Measurements from ENCODE around the gene PEPD.

Gene PEPD

GRCh38 chr19:33359581-33359980 is 162.0 kb downstream of the PEPD start:
- DNase-seq (ENCODE audit: low read depth, low spot score): no peak

DNA sequence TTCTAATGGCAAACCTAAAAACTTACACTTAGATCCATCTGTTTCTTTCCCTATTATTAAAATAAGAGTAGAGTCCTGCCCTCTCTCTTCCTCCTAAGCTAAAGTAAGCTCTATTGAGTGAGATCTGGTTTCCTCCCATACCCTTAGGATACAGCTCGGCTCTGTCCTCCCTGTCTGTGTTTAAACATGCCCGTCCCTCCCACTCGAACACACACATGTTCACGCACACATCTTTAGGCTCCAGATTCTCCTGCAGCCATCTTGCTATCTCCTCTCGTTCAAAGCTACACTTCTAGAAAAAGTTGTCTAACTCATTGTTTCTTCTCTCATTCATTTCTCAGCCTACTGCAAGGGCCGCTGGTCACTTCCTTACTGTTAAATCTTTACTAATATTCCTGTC is 163.2 kb downstream of the PEPD start:
- DNase-seq (ENCODE audit: low read depth, low spot score): no peak

DNA sequence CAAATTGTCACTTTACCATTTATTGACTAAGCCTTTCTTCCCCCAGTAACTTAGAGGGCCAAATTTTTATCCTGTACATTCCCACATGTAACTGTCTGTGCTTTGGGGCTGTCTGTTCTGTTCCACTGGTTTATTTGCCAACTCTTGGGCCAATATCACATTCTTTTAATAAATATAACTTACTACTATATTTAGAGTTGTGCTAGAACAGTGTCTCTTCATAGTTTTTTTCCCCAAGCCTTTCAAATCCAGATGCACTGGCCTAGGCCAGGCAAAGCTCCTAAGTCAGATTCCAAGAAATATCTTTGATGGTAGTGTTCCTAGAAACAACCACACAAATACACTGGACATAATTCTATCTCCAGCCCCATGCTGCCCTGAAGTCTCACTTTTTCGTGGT is 164.0 kb downstream of the PEPD start:
- no peak for DNase-seq (ENCODE audit: low read depth, low spot score)

GRCh38 chr19:33355535-33355934 is 166.1 kb downstream of the PEPD start:
- DNase-seq (ENCODE audit: low read depth, low spot score): no peak

DNA sequence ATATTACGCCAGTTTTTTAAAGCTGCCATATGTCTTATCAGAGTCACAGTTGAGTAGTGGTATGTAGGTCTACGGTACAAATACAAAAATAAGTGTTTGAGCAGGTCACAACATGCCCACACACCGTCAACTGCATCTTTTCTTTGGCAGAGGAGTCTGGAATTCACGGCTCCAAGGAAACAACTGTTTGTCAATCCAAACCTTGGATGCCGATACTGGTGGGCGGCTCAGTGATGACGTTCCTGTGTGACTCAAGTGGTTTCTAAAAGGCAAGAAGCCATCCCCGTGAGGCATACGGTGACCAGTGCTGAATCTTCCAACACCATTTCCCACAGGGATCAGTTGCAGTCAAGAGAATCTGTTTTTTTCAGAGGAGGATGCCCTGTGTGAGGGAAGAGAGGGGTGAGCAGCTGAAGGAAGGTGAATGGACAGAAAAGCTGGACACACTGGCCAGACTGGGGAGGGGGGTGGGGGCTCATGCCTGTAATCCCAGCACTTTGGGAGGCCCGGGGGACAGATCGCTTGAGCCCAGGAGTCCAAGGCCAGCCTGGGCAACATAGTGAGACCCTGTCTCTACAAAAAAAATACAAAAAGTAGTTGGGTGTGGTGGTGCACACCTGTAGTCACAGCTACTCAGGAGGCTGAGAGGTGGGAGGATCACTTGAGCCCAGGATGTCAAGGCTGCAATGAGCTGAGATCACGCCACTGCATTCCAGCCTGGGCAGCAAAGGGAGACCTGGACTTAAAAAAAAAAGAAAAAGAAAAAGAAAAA is 170.9 kb downstream of the PEPD start:
- DNase-seq (ENCODE audit: low read depth, low spot score): no peak

DNA sequence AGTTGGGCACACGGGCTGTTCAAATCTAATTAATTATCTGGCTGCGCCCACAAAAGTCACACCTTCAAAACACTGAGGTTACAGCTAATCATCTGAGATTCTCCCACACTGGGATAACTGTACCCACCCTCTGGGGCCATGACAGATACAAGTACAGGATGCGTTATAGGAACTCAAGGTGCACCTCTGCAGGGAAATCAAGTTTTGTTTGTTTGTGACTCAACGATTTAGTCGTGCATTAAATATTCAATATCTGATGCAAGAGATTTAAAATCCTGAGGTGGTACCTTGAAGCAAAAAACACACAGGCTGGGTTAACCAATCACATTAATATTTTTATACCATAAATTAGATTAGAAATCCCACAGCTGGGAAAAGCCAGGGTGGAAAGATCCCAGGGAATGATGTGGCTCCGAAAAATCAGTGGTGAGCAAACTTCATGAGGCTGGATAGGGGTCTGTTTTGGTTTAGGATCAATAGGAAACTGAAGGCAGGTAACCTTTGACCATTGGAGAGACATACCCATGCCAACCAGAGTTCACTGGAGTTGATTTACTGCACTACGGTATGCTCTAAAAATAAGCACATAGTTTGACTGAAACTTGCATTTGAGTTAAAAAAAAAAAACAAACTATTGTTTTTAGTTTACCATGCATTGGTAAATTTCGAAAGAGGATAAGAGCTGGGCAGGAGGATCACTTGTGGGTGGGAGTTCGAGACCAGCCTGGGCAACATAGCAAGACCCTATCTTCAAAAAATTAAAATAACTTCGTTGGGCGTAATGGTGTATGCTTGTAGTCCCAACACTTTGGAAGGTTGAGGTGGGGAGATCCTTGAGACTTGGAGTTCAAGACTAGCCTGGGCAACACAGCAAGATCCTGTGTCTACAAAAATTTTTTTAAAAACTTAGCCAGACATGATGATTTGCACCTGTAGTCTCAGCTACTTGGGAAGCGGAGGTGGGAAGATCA is 172.0 kb downstream of the PEPD start:
- no peak for DNase-seq (ENCODE audit: low read depth, low spot score)

DNA sequence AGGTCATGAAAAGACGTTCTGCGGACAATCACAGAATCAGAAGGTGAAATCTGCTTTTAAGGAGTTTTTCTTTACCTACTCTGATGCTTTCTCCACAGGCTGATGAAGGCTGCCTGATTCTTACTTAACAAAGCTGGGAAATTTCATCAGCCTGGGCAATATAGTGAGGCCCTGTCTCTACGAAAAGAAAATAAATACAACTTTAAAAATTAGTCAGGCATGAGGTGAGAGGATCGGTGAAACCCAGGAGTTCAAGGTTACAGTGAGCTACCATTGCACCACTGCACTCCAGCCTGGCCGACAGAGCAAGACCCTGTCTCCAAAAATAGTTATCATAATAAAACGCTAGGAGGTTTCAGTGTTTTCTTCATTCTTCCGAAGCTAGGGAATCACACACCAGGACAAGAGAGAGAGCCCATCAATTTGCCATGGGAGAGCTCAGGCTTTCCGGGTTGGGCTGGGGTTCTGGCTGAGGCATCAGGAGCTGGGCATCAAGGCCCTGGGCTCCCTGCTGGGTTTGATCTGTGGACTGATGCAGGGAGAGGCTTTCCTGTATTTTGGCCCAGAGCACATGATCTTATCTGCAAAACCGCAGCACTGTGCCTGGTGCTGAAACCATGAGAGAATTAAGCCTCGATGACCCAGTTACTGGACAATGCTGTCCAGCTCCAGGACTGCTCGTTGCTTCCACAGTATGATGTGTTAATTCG is 173.1 kb downstream of the PEPD start:
- DNase-seq (ENCODE audit: low read depth, low spot score): no peak

DNA sequence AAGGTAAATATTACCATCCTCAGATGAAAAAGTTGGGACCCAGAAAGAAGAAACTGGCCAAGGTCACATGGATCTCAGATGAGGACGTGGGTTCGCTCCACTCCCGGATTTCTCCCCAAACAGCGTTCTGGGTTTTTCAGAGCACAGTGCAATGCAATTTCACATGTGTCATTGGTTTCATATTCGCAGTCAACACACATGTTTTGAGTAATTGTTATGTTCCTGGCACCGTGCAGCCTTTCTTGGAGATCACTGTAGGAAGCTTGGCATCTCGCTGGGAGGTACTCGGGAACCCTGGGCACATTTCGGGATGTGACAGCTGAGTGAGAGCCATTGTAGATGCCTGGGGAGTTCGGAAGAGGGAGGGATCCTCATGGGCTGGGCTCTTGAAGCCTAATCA is 174.3 kb downstream of the PEPD start:
- DNase-seq (ENCODE audit: low read depth, low spot score): no peak

- DNase-seq (ENCODE audit: low read depth, low spot score): no peak
These were observed 174.9 kb downstream of the PEPD start for GRCh38 chr19:33346665-33347064.

DNA sequence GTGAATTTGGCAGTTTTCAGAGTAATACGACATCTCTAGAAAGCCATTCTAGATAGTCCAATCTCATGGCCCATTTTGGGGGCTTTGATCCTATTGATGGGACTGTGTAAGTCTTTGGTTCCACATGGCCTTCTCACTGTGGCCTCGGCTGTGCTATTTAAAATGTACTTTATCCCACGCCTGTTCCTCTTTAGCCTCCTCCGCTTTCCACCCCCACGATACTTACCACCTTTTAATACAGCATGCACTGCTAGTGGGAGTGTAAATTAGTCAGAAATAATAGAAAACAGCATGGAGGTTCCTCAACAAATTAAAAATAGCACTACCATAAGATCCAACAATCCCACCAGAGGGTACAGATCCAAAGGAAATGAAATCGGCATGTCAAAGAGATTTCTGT is 176.4 kb downstream of the PEPD start:
- no peak for DNase-seq (ENCODE audit: low read depth, low spot score)

- no peak for DNase-seq (ENCODE audit: low read depth, low spot score)
These were observed 177.0 kb downstream of the PEPD start for GRCh38 chr19:33344573-33344925.

DNA sequence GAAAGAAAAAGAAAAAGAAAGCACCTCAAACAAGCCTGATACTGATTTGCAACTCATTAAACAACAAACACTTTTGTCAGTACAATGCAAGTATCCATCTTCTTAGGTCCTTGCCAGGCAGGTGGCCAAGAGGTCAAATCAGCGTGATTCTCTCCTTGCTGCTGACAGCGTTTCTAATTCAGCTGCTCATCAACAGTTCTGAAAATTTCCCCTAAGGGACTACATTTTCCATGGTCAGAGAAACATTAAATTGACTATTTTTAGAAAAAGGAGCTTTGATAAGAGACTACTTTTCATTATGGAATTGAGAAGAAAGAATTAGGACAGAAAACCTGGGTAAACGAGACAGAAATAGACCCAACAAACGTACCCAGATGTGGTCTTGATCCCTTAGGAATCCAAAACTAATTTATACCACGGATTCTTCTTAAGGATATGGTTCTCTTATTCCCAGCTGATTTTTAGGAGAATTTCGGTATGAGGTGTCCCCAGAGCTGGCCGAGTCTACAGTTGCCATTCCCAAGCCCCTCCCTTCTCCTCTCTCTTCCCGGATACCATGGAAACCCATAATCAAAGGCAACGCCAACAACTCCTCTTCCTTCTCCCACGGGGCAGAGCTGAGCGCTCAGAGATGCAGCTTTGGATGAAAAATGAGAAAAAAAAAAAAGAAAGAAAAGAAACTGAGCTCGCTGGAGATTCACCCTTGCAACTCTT is 177.6 kb downstream of the PEPD start:
- no peak for DNase-seq (ENCODE audit: low read depth, low spot score)

DNA sequence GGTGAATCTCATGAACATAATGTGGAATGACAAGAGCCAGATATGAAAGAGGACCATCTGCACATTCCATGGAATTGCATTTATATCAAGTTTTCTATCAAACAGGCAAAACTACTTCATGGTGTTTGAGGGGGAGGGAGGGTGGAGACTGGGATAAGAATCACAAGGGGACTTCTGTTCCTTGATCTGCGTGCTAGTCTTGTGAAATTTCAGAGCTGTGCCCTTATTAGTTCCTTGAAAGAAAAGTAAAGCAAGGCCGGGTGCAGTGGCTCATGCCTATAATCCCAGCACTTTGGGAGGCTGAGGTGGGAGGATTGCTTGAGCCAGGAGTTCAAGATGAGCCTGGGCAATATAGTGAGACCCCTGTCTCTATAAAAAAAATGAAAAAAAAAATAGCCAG is 178.3 kb downstream of the PEPD start:
- no peak for DNase-seq (ENCODE audit: low read depth, low spot score)

DNA sequence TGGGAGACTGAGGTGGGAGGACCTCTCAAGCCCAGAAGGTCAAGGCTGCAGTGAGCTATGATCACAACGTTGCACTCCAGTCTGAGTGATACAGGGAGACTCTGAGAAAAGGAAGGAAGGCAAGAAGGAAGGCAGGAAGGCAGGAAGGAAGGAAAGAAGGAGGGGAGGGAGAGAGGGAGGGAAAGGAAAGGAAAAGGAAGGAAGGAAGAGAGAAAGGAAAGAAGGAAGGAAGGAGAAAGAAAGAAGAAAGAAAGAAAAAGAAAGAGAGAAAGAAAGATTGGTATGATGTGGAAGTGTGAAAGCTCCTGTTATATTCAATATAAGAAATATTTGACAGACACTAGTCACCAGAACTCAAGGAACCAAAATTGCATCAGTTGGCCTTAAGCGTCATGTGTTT is 180.6 kb downstream of the PEPD start:
- DNase-seq (ENCODE audit: low read depth, low spot score): no peak

DNA sequence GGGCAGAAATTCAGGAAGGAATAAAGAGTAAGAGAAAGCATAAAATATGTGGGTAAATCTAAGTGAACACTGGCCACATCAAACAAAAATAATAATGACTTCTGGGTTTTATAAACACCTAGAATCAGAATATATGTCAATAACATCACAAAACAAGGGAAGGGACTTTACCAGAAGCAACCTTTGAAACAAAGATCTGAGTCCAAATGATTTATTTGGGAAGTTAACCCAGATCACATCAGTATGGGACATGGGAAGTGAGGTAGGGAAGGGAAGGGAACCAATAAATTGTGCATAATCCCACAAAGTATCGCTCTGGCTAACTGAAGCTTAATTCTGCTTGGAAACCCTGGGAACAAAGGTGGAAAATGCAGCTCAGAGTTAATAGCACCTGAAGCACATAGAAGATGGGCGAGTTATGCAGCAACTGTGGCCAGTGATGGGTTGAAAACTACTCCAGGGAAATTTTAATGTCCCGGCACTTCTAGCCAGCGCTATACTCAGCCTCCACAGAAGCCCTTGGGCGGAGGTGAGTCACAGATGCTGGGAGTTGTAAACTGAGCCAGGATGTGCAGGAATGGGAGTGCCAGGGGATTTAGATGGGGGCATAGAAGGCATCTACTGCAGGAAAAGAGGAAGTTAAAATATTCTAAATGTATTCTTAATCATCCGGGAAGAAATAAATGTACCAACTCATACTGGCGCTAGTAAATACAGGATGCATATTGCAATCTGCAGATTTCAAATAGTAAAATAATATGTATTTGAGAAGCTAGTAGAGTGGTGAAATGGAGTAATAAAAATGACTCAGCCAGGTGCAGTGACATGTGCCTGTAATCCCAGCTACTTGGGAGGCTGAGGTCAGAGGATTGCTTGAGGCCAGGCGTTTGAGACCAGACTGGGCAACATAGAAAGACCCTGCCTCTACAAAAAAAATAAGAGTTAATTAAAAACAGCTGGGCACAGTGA is 182.3 kb downstream of the PEPD start:
- DNase-seq (ENCODE audit: low read depth, low spot score): no peak
